ENCODE measurements around the gene ADPRHL1.

DNA sequence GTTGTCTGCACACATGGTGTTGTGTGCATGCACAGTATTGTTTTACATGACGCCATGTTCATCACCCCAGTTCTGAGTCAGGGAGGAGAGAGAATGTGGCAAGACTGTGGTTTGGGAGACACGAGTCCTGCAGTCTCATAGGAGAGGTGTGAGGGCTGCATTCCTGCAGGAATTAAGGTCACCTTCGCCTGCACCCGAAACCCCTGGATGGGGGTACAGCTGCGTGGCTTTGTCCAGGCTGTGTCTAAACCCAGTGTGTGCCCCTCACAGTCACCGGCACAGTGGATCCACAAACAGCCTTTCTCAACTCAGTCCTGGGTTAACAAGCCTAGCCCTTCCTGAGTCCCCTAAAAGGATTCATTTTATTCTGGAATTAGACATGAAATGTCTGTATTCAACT is 5.7 kb downstream of the ADPRHL1 start:
- TF ChIP-seq POU2F2 (IDR thresholded peaks at IDR 0.05; ENCODE audit: low read depth, low read length) (no peak), TAF1 (IDR thresholded peaks at IDR 0.05; ENCODE audit: low read depth, low read length) (no peak), POLR2AphosphoS5 (IDR thresholded peaks at IDR 0.05; ENCODE audit: low read depth, low read length) (no peak), POLR2A (IDR thresholded peaks at IDR 0.05; ENCODE audit: low read depth, low read length) (no peak), PAX5 (IDR thresholded peaks at IDR 0.05; ENCODE audit: insufficient read depth, low read length, severe bottlenecking) (no peak)
